Right atrium auricular region (tissue), 2 donors: ENCODE measurements around the gene LCN10. TPM values are rescaled to one million over a fixed set of nuclear protein-coding genes. Genes with fewer than 3 reads are reported as not detected.
A peak's percentile ranks its signal among the peaks of the same experiment; 100 is the strongest.
"Not testable (repeated sequence)": the region's sequence is repeated elsewhere in the genome, so short reads cannot be mapped to it uniquely, and the experiment has no call there.

Experiments
- DNase-seq: peaks from one replicate; pipeline ENCODE4 v3.0.0-alpha.2; 2019; ENCODE audit warnings: low spot score
- H3K27ac ChIP-seq, 2 donors: fragments of 200-600 bp; sonication (generic); 1 replicate in 1 of 2; 2 replicates in 1 of 2; pipeline ENCODE4 v1.5.1; 2016 to 2019
- H3K27me3 ChIP-seq, 2 donors: fragments of 200-600 bp; sonication (generic); one replicate each; pipeline versions ENCODE4 v1.5.1 to v1.6.0; 2017 to 2019
- H3K36me3 ChIP-seq: fragments of 200-600 bp; sonication (generic); one replicate; pipeline ENCODE4 v1.5.1; 2016
- H3K4me1 ChIP-seq, 2 donors: fragments of 200-600 bp; sonication (generic); one replicate each; pipeline versions ENCODE4 v1.5.1 to v1.6.0; 2017 to 2019
- H3K4me3 ChIP-seq, 2 donors: fragments of 200-600 bp; sonication (generic); 1 replicate in 1 of 2; 2 replicates in 1 of 2; pipeline ENCODE4 v1.5.1; 2017 to 2019; ENCODE audit warnings: mild to moderate bottlenecking in 1 of 2, moderate library complexity in 1 of 2
- H3K9me3 ChIP-seq, 2 donors: fragments of 200-600 bp; sonication (generic); one replicate each; pipeline ENCODE4 v1.5.1; 2019
- total RNA-seq, 2 donors: library from RNA; depleted of rRNA; stranded (reverse); fragments of >200 nt; gene quantifications; one replicate each; pipeline ENCODE4 v1.1.0, GENCODE V29; 2016
- TF ChIP-seq, protein P1 (sequence below), 2 donors: fragments of 200-600 bp; sonication (generic); IDR thresholded peaks; one replicate each; pipeline ENCODE4 v1.5.1; 2019; ENCODE audit warnings: antibody characterized with exemption in 2 of 2

The LCN10 gene
- total RNA-seq, 2 donors from 2014 or later = 4.5 to 8.8 TPM

DNA sequence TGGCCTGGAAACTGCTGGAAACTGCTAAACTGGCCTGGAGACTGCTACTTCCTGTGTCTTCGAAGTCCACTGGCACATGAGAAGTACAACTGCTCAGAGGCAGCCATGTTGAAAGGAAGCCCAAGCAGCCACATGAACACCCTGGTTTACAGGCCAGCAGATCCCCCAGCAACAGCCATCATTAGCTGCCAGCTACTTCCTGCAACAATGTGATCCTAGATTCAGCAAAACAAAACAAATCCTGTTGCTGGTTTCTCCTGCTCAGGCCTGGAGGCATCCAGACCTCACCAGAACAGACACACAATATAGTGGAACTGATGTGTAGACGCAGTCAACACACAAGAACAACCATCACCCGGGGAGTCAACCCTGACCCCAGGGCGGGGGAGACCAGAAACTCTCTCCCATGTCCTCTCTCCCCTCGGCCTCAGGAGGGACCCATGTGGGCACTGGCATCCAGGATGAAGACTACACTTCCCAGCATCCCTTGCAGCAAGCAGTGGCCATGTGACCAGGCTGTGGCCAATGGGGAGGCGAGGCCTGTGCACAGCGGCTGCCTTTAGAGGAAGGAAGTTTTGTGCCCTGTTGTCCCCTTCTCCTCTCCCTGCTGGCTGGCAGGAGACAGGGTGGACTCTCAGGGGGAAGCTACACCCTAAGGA lies 30.8 kb upstream of the LCN10 start:
- Histone ChIP-seq H3K4me1 (no peaks in the 10 kb centered on the region), H3K27ac (no peak overlapping the region), H3K4me3 (no peak overlapping the region), H3K9me3 (peaks cover 0 to 6% of the 10 kb centered on the region in 2 donors), H3K36me3 (no peaks in the 10 kb centered on the region), H3K27me3 (no peaks in the 10 kb centered on the region)
- no peak for DNase-seq
- TF ChIP-seq, protein P1, sequence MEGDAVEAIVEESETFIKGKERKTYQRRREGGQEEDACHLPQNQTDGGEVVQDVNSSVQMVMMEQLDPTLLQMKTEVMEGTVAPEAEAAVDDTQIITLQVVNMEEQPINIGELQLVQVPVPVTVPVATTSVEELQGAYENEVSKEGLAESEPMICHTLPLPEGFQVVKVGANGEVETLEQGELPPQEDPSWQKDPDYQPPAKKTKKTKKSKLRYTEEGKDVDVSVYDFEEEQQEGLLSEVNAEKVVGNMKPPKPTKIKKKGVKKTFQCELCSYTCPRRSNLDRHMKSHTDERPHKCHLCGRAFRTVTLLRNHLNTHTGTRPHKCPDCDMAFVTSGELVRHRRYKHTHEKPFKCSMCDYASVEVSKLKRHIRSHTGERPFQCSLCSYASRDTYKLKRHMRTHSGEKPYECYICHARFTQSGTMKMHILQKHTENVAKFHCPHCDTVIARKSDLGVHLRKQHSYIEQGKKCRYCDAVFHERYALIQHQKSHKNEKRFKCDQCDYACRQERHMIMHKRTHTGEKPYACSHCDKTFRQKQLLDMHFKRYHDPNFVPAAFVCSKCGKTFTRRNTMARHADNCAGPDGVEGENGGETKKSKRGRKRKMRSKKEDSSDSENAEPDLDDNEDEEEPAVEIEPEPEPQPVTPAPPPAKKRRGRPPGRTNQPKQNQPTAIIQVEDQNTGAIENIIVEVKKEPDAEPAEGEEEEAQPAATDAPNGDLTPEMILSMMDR (IDR thresholded peaks at IDR 0.05) = no peak

DNA sequence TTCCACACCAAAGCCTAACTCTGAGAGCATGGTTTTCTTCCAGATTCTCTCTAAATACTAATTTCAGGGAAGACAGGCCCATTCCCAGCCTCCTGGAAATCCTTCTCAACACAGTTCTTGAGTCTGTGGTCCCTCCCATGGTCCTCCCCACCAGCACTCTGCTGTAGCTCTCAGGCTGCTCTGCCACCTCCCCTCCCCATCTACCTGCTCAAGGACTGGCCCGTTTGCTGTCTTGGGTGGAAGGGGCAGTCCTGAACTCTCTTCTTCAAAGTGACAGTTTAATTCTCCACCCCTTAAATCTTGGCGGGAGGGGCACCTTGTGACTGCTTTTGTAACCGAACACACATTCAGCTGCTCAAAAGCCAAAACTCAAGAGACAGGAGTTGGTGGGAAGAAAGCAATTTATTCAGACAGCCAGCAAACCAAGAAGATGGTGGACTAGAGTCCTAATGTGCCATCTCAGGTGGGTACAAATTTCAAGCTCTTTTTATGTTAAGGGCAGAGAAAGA lies 29.2 kb upstream of the LCN10 start:
- Histone ChIP-seq H3K27me3 (no peaks in the 10 kb centered on the region), H3K4me1 (no peaks in the 10 kb centered on the region), H3K9me3 (peaks cover 0 to 6% of the 10 kb centered on the region in 2 donors), H3K36me3 (no peaks in the 10 kb centered on the region), H3K4me3 (no peak overlapping the region), H3K27ac (no peak overlapping the region)
- no peak for DNase-seq
- TF ChIP-seq, protein P1 (IDR thresholded peaks at IDR 0.05) = no peak

- no peaks in the 10 kb centered on the region for H3K36me3 ChIP-seq
- H3K27ac ChIP-seq = no peak overlapping the region
- TF ChIP-seq, protein P1 (IDR thresholded peaks at IDR 0.05) = peak; percentile 20 to 56
- H3K9me3 ChIP-seq = peaks cover 0 to 6% of the 10 kb centered on the region in 2 donors
- no peak overlapping the region for H3K4me3 ChIP-seq
- no peak for DNase-seq
- peaks cover 0 to 4% of the 10 kb centered on the region in 2 donors for H3K4me1 ChIP-seq
- H3K27me3 ChIP-seq = no peaks in the 10 kb centered on the region
These were observed 27.0 kb upstream of the LCN10 start for GRCh38 chr9:136769710-136770191.

GRCh38 chr9:136766410-136767120 lies 23.8 kb upstream of the LCN10 start:
- not testable (repeated sequence) for H3K27ac ChIP-seq

GRCh38 chr9:136765745-136766409 lies 23.1 kb upstream of the LCN10 start:
- not testable (repeated sequence) for H3K27ac ChIP-seq, H3K9me3 ChIP-seq, DNase-seq, H3K36me3 ChIP-seq, H3K4me3 ChIP-seq, H3K4me1 ChIP-seq, H3K27me3 ChIP-seq

More at GRCh38 chr9:136766410-136767120, 23.8 kb upstream of the LCN10 start:
- TF ChIP-seq, protein P1 (IDR thresholded peaks at IDR 0.05) = peak in 1 of 2 donors; percentile 50
- not testable (repeated sequence) for H3K36me3 ChIP-seq, H3K4me1 ChIP-seq, DNase-seq, H3K9me3 ChIP-seq, H3K4me3 ChIP-seq, H3K27me3 ChIP-seq

DNA sequence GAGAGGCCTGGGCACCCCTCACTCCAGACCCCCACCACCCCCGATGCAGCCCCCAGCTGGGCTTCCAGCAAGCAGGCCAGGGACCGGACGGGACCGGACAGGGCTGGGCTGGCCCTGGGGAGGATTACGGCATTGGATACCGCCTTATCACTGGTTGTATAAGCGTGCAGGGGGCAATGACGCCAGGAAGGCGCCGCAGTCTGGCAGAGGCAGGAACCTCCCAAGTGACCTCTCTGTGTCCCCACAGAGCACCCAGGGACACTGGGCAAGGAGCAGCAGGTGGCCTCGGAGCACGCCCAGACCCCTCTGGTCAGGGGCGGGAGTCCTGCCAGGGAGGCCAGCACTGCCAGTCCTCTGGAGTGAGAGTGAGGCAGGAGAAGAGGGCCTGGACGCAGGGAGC lies 22.3 kb upstream of the LCN10 start:
- DNase-seq = no peak
- Histone ChIP-seq H3K9me3 (no peaks in the 10 kb centered on the region), H3K27ac (no peak overlapping the region), H3K27me3 (no peaks in the 10 kb centered on the region), H3K4me3 (no peak overlapping the region), H3K36me3 (no peaks in the 10 kb centered on the region), H3K4me1 (peaks cover 0 to 11% of the 10 kb centered on the region in 2 donors)
- TF ChIP-seq, protein P1 (IDR thresholded peaks at IDR 0.05) = no peak
